OCI-LY1 (cell line): Measurements from ENCODE around the gene PTPRN2.

ENCODE experiments used
- H2AFZ ChIP-seq: fragments of 200-600 bp; sonication (generic), shearing (Covaris generic); 2 replicates; pipeline ENCODE4 v1.6.0; 2014; ENCODE audit warnings: antibody characterized with exemption, mild to moderate bottlenecking, low read length
- H3F3A ChIP-seq: fragments of 200-600 bp; sonication (generic), shearing (Covaris generic); 2 replicates; pipeline ENCODE4 v1.6.0; 2014; ENCODE audit warnings: mild to moderate bottlenecking, antibody characterized with exemption, low read length, moderate library complexity; ENCODE audit not compliant: insufficient read depth
- H3K27ac ChIP-seq: fragments of 200-600 bp; sonication (generic); 2 replicates; pipeline ENCODE4 v1.5.1; 2014; ENCODE audit warnings: low read length, mixed run types, mild to moderate bottlenecking, low read depth; ENCODE audit not compliant: poor library complexity, severe bottlenecking
- H3K27me3 ChIP-seq: fragments of 200-600 bp; sonication (generic); 2 replicates; pipeline ENCODE4 v1.6.0; 2014; ENCODE audit warnings: antibody characterized with exemption, mild to moderate bottlenecking, low read length, moderate library complexity; ENCODE audit not compliant: insufficient read depth
- H3K36me3 ChIP-seq: fragments of 200-600 bp; sonication (generic); 2 replicates; pipeline ENCODE4 v1.6.1; 2014; ENCODE audit warnings: mild to moderate bottlenecking, antibody characterized with exemption, low read length, moderate library complexity, mixed read lengths; ENCODE audit not compliant: insufficient read depth
- H3K4me1 ChIP-seq: fragments of 200-600 bp; sonication (generic); 2 replicates; pipeline ENCODE4 v1.5.1; 2014; ENCODE audit warnings: mild to moderate bottlenecking, low read length, moderate library complexity; ENCODE audit not compliant: insufficient read depth, severe bottlenecking
- H3K4me2 ChIP-seq: fragments of 200-600 bp; sonication (generic), shearing (Covaris generic); 2 replicates; pipeline ENCODE4 v1.6.1; 2014; ENCODE audit warnings: low read length
- H3K4me3 ChIP-seq: fragments of 200-600 bp; sonication (generic); 2 replicates; pipeline ENCODE4 v1.5.1; 2014; ENCODE audit warnings: low read length, low read depth, mild to moderate bottlenecking, mixed read lengths; ENCODE audit not compliant: poor library complexity, severe bottlenecking
- H3K79me2 ChIP-seq: fragments of 200-600 bp; shearing (Covaris generic); 2 replicates; pipeline ENCODE4 v1.6.1; 2016; ENCODE audit warnings: mixed run types, low read length, mixed read lengths; ENCODE audit not compliant: insufficient read depth
- H3K9ac ChIP-seq: fragments of 200-600 bp; sonication (generic), shearing (Covaris generic); 2 replicates; pipeline ENCODE4 v1.6.1; 2014; ENCODE audit warnings: mild to moderate bottlenecking, low read length, mixed read lengths
- H3K9me2 ChIP-seq: fragments of 200-600 bp; sonication (generic), shearing (Covaris generic); 2 replicates; pipeline ENCODE4 v1.6.1; 2014; ENCODE audit warnings: low read depth, mild to moderate bottlenecking, low read length, mixed read lengths
- H3K9me3 ChIP-seq: fragments of 200-600 bp; shearing (Covaris generic); 2 replicates; pipeline ENCODE4 v1.6.1; 2014; ENCODE audit warnings: low read length, mixed read lengths
- H4K20me1 ChIP-seq: fragments of 200-600 bp; sonication (generic), shearing (Covaris generic); 2 replicates; pipeline ENCODE4 v1.6.0; 2016; ENCODE audit warnings: mild to moderate bottlenecking, low read length; ENCODE audit not compliant: insufficient read depth
- EZH2 ChIP-seq: fragments of 200-600 bp; sonication (generic), shearing (Covaris generic); IDR thresholded peaks from 2 replicates; pipeline ENCODE4 v1.8.0; 2017; ENCODE audit warnings: borderline replicate concordance, mixed run types, mild to moderate bottlenecking, antibody characterized with exemption, low read length, moderate library complexity, mixed read lengths
- TF ChIP-seq, protein P1 (sequence below): fragments of 200-600 bp; sonication (generic), shearing (Covaris generic); IDR thresholded peaks from 2 replicates; pipeline ENCODE4 v1.5.1; 2017; ENCODE audit warnings: mild to moderate bottlenecking, antibody characterized with exemption, low read length, moderate library complexity, mixed read lengths

PTPRN2 gene

DNA sequence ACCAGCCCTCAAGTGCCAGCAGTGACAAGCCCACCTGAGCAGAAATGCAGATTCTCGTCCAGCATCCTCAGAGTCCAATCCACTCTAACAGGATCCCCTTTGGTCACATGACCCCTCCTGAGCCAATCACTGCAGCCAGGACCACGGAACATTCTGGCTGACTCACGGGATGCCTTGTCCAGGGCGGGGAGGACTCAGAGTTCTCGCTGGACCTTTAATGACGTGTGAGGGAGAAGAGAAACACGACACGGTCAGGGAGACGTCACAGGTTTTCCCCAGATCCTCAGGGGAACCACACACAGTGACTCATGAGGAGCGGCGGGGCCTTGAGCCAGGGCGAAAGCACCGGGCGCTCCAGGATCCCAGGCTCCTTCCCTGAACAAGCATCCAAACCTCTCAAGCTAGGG is 155.7 kb downstream of the PTPRN2 start:
- H3K27ac ChIP-seq, result no peak overlapping the region
- no peak overlapping the region for H3K4me3 ChIP-seq

DNA sequence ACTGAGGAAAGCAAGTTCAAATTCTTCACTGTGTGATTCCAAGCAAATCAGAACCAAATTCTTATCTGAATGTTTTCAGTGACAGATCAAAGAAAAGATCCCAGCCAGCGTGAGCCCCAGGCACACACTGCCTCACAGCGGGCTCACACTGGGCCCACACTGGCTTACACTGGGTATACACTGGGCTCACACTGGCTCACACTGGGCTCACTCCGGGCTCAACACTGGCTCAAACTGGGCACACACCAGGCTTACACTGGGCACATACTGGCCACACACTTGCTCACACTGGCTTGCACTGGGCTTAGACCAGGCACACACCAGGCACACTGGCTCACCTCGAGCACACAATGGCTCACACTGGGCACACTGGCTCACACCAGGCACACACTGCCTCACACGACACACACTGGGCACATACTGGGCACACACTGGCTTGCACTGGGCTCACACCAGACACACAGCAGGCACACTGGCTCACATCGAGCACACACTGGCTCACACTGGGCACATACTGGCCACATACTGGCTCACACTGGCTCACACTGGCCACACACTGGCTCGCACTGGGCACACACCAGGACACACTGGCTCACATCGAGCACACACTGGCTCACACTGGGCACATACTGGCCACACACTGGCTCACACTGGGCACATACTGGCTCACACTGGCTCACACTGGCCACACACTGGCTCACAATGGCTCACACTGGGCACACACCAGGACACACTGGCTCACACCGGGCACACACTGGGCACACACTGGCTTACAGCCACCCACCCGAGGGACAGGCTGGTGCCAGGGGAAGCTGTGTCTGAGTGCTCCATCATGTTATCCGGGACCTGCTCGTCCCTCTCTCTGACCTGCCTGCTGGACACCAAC is 156.3 kb downstream of the PTPRN2 start:
- H3K36me3 ChIP-seq, result no peaks in the 10 kb centered on the region
- H3F3A ChIP-seq, result no peaks in the 10 kb centered on the region
- TF ChIP-seq EZH2, result no peak
- TF ChIP-seq, protein P1, sequence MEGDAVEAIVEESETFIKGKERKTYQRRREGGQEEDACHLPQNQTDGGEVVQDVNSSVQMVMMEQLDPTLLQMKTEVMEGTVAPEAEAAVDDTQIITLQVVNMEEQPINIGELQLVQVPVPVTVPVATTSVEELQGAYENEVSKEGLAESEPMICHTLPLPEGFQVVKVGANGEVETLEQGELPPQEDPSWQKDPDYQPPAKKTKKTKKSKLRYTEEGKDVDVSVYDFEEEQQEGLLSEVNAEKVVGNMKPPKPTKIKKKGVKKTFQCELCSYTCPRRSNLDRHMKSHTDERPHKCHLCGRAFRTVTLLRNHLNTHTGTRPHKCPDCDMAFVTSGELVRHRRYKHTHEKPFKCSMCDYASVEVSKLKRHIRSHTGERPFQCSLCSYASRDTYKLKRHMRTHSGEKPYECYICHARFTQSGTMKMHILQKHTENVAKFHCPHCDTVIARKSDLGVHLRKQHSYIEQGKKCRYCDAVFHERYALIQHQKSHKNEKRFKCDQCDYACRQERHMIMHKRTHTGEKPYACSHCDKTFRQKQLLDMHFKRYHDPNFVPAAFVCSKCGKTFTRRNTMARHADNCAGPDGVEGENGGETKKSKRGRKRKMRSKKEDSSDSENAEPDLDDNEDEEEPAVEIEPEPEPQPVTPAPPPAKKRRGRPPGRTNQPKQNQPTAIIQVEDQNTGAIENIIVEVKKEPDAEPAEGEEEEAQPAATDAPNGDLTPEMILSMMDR, result no peak
- H2AFZ ChIP-seq, result no peak overlapping the region
- no peaks in the 10 kb centered on the region for H4K20me1 ChIP-seq
- no peak overlapping the region for H3K4me2 ChIP-seq
- no peak overlapping the region for H3K27ac ChIP-seq
- H3K9me3 ChIP-seq, result no peaks in the 10 kb centered on the region
- H3K79me2 ChIP-seq, result no peaks in the 10 kb centered on the region
- H3K27me3 ChIP-seq, result no peaks in the 10 kb centered on the region; the same call in 1 of the 2 replicates
- no peak overlapping the region for H3K9ac ChIP-seq
- H3K9me2 ChIP-seq, result no peaks in the 10 kb centered on the region
- H3K4me3 ChIP-seq, result no peak overlapping the region
- no peaks in the 10 kb centered on the region for H3K4me1 ChIP-seq

More for the DNA sequence above, 155.7 kb downstream of the PTPRN2 start:
- H3K9me2 ChIP-seq, result no peaks in the 10 kb centered on the region
- TF ChIP-seq, protein P1, result no peak
- TF ChIP-seq EZH2, result no peak
- no peak overlapping the region for H3K4me2 ChIP-seq
- H3F3A ChIP-seq, result no peaks in the 10 kb centered on the region
- H4K20me1 ChIP-seq, result no peaks in the 10 kb centered on the region
- H3K36me3 ChIP-seq, result no peaks in the 10 kb centered on the region
- no peaks in the 10 kb centered on the region; the same call in 1 of the 2 replicates for H3K27me3 ChIP-seq
- H3K79me2 ChIP-seq, result no peaks in the 10 kb centered on the region
- H2AFZ ChIP-seq, result no peak overlapping the region
- no peak overlapping the region for H3K9ac ChIP-seq
- H3K4me1 ChIP-seq, result no peaks in the 10 kb centered on the region
- H3K9me3 ChIP-seq, result no peaks in the 10 kb centered on the region

DNA sequence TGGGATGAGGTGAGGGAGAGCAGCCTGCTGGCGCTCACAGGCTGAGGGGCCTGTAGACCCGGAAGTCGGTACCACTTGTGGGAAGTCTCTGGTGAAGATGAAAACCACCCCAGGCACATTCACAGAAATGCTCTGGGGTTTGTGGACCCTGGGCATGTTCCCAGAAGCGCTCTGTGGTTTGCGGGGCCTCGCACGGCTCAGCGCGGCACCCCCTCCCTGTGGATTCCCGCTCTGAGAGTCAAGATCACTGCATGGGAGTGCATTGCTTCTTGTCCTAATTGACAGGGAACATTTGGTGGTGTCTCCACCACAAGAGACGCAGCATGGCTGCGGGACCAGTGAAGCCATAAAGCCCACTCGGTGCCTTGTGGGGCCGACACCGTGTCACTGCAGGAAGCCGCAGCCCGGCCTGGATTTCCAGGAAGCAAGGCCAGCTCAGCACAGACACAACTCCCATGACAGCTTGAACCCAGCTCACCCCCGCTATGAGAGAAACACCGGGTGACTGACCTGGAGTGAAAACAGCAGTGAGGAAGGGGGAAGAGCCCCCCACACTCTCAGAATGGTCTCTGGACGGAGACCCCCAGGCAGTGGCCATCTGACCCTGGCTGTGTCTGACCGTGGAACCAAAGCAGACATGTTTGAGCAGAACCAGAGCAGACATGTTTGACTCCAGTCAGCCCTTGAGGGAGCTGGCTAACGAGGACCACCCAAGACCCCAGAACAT is 157.2 kb downstream of the PTPRN2 start:
- Histone ChIP-seq H3K27ac (no peak overlapping the region), H3K27me3 (no peaks in the 10 kb centered on the region; the same call in 1 of the 2 replicates), H3K36me3 (no peaks in the 10 kb centered on the region), H3K9me2 (no peaks in the 10 kb centered on the region), H3F3A (no peaks in the 10 kb centered on the region), H4K20me1 (no peaks in the 10 kb centered on the region), H2AFZ (no peak overlapping the region), H3K4me1 (no peaks in the 10 kb centered on the region), H3K79me2 (no peaks in the 10 kb centered on the region), H3K9ac (no peak overlapping the region), H3K9me3 (no peaks in the 10 kb centered on the region), H3K4me3 (no peak overlapping the region), H3K4me2 (no peak overlapping the region)
- TF ChIP-seq, protein P1, result no peak
- no peak for TF ChIP-seq EZH2
